ENCODE results near the gene ERO1A.
A peak's percentile ranks its signal among the peaks of the same experiment; 100 is the strongest.

ERO1A gene

DNA sequence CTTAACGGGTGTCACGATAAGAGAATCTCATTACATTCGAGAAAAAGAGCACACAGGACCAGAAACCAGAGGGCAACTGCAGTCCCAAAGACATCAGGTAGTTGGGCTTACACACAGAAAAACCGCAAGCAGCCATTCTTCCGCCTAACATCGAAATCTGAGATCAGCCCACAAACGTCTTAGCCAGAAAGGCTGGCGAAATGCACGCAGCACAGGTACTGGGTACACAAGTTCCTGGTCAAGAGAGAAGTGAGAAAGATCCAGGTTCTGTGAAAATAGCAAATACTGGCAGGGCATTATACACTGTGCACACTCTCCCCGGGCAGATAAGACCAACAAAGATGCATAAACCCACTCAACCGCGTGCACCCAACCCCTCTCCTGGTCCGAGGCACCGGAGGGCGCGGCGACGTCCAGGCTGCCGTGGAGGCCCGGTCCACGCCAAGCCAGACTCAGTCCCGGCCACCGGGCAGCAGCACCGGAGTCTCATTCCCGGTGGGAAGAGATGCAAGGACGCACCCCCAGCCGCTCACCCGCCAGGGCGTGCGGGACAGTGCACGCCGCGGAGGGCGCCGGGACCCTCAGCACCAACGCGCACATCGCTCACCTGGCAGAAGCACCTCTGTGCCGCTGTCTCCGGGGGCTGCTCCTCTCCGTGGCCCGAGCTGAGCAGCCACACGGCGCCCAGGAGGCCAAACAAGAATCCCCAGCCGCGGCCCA, 437 bp downstream of the ERO1A start:
- DNase-seq = peak; percentile 64 to 76

DNA sequence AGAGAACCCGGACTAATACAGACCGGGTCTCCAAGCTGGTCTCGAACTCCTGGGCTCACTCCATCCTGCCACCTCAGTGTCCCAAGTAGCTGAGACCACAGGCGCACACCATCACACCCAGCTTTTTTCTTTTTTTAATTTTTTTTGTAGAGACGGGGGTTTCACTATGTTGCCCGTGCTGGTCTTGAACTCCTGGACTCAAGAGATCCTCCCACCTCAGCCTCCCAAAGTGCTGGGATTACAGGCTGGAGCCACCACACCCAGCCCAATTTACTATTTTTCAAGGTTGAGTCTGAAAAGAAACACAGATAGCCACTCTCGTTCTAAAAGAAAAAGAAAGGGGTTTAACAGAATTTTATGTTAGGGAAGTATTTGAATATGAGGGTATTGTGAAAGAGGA, 1.8 kb downstream of the ERO1A start:
- no peak for DNase-seq

DNA sequence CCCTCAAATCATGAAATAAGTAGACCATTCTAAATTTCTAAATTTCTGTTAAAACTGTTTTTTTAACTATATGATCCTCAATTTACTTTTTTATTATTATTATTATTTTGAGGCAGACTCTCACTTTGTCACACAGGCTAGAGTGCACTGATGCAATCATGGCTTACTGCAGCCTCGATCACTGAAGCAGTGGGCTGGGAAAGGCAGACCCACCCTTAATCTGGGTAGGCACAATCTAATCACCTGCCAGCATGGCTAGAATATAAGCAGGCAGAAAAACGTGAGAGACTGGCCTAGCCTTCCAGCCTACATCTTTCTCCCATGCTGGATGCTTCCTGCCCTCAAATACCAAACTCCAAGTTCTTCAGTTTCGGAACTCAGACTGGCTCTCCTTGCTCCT, 2.3 kb downstream of the ERO1A start:
- no peak for DNase-seq

DNA sequence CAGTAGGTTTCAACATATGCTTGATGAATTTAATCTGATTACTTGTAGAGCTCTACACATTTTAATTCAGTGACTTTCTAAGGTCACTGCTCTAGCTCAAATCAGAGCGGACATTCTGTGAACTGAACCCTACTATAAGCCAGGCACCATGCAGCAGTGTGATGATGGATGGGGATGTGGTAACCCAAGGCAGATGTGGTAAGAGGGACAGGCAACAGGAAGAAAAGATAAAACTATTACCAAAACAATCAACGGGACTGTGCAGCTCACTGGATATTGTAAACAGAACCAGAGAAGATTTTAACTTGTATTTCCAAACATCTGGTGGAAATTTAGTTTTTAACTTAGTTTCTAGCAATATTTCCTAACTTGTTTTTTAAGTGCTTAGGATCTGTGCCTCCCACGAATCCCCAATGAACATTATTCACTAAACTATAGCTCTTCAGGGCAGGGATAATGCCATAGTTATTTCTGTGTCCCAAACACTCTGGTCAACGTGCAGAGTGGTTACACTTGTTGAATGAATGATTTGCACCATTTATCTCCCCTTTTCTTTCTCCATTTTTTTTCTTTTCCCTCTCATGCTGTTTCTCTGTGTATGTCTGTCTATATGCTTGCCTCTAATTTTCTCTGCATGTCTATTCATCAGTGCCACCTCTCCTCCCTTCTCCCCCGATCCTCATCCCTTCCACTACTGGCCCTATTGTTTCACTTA, 3.0 kb downstream of the ERO1A start:
- DNase-seq = peak in 1 of 2 donors; percentile 35

DNA sequence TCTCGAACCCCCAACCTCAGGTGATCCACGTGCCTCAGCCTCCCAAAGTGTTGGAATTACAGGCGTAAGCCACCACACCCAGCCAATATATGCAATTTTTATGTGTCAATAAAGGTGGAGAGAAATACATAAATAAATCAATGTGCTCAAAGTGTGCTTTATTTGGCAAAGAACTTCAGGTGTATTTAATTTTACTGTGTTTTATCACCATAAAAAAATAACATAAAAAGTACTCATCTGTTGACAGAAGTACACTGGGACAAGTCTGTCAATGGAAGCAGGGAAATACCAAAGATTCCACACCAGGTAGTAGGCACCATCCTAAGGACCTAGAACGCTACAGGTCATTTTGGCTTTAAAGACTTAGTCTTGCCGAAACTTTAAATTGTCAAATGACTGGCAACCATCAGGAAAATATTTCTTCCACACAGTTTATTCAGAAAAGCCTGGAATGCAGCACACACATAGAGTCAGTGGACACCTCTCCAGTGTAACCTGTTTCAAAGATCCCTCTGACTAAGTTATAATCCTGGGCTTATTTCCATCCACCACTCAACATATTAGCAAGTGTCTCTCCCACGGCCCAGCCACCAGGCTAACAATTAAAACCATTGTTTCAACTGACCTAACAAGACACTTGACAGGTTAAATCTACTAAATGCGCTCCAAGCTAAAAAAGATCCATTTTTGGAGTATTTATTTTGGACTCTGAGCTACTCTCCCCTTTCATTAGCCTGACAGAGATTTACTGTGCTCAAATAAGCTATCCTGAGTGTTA, 4.2 kb downstream of the ERO1A start:
- no peak for DNase-seq

DNA sequence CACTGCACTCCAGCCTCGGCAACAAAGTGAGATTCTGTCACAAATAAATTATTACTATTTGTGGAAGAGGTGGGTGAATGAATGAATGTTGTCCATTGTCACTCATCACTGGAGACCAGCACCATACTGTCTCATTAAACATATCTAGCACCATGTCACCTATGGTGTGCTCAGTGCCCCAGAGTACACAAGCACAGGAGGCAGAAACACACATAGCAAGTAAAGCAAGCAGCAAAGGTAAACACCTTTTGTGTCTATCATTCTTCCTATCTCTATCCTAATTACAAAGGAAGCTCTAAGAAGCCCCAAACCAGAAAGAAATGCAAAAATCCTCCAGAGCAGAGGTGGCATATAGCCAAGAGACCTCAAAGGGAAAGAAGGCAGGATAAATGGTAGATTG, 9.2 kb downstream of the ERO1A start:
- DNase-seq = no peak

DNA sequence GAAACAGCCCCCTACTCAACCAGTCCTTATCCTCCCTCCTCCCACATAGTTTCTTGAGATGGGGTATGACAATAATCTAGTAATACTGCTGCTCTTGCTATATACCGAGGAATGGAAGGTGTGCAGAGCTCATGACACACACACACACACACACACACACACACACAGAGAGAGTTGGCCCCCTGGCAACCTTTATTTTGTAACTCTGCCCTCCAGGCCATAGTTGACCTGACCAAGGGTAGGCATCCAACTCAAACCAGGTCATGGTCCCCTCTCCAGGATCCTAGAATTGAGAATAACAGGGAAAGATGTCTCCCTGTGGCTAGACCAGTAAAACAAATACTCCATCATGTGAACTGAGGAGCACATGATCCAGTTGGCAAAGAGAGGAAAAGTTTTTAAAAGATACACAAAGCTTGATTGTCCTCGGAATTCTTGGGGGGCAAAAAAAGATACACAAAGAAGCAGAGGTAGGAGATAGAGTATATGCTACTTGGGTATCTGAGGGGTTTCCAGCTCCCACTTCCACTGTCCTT, 11.3 kb downstream of the ERO1A start:
- DNase-seq = no peak

DNA sequence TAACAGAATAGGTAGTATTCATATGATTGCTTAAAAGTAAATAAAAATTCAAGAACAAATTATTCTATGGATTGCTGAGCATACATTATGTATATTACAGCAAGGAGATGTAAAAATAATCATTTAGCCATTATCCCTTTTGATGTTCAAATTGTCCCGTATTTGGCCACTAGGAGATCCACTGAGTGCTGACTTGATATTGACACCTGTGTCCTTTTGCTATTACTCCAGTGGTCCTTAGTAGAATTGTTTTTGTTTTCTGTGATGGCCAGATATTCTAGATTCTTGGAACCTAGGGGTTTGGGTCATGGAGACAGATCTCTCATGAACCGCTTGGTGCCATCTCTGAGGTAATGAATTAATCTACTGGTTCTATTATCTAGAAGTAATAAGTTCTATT, 16.8 kb downstream of the ERO1A start:
- peak in 1 of 2 donors; percentile 45 for DNase-seq

DNA sequence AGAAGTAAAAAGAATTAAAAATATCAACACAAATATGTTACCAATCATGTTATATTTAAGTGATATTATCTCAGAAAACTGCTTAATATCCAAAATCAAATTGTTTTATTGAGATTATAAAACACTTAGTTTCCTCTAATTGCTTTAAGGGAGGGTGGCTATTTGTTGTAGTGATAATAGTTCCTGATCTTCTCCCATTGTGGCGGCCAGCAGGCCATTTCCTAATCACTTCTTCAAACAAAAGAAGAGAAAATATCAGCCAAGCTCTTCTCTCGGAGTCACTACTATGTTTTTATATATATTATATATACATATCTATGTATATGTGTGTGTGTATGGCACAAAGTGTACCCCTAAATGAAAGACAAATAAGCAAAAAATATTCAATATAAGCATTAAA, 31.5 kb downstream of the ERO1A start:
- no peak for DNase-seq

DNA sequence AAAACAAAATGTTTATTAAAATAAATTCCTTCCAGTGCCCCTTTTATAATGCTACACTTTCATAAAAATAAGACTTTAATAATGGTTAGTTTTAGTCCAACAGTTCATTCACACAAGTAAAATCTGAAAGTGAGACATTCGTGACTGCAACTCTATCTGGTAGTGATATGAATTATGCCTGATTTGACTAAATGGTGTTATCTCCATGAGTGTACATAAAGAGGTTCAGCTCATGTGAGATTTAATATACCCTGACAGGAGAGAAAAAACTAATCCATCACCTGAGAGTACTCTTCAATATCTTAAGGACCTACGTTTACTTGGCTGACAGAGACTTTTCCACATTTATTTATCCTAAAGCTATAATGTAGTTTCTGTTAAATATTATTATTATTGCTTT, 34.0 kb downstream of the ERO1A start:
- no peak for DNase-seq

DNA sequence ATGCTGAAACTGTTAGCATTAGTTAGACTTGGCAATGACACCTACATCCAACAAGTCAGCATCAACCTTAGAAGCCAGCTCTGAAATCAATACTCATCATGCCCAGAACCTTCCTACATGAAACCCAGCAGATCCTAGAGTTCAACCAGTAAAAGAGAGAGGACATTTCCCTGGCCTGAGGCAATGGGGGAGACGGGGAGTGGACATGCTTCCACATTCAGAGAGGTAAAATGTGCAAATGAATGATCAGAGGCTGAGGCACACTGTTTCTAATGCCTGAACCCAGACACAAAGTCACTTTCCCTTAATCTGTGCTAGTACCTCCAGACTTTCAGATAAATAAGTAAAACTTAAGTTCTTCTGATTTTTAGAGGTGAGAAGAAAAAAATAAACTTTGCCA, 34.5 kb downstream of the ERO1A start:
- DNase-seq = no peak

DNA sequence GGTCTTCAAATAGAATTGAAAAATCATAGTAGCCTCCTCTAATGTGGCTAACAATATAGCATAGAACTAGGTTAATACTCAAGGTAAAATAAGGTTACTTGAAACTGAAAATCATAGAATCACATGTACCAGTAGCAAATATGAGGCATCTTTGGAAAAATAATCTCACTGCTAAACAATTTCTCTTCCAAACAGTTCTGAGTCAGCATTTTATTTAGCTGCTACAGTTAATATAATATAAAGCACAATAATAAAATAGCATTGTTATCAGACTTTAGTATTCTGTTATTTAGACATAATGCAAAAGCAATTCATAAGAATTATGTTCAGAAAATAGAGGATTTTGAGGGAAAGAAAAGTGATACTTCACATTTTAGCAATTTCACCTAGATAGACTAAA, 35.0 kb downstream of the ERO1A start:
- no peak for DNase-seq

DNA sequence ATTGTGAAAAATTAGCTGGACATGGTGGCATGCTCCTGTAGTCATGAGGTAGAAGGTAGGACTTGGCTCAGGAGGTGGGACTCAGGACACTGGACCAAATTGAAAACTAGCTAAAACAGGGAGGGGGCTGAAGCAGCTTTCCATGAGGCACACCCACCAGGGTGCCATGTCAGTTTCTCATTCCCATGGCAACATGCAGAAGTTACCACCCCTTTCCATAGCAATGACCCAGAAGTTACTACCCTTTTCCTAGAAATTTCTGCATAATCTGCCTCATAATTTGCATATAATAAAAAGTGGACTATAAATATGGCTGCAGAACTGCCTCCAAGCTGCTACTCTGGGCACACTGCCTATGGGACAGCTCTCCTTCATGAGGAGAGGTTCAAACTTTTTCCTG, 38.5 kb downstream of the ERO1A start:
- DNase-seq = no peak

DNA sequence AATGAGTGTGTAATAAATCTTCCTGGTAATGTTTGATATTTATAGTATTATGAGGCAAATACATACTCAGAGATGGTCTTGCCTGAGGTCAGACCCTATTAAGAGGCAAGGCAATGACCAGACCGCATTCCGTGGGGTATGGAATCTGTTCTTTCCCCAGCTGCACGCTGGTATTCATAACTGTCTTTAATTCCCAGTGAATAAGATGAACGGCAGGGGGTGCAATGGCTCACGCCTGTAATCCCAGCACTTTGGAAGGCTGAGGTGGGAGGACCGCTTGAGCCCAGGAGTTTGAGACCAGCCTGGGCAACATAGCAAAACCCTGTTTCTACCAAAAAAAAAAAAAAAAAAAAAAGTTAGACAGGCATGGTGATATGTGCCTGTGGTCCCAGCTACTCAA, 44.6 kb downstream of the ERO1A start:
- no peak for DNase-seq

DNA sequence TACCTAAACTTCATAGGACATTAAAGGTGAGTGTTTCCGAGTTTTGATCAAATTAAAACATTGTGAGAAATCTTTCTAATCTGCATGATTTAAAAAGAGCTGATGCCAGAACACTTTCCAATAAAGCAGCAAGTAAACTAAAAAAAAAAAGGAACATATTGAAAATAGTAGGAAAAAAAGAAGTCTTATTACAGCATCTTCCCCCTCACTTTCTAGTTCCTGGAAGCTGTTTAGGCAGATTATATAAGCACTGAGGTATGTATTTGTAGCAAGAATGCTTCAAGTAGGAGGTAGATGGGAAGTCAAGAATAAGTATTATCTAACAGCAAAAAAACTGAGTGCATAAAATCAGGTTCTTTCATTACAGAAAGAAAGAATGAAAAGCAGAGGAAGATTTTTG, 45.8 kb downstream of the ERO1A start:
- no peak for DNase-seq

DNA sequence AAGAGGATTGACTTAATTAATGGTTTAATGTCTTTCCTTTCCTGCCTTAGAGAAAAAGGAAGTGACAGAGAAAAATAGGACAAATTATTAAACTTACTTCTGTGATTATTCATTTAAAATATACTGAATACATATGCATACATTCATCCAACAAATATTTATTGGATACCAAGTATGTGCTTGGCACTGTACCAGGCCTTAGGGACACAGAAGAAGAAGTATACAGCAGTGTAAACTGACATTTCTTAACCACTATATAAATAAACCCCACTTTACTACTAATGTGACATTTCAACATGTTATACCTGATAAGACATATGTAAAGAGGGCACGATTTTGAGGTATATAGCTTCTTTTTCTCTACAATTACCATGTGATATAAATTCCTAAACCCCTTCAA, 53.6 kb downstream of the ERO1A start:
- no peak for DNase-seq

DNA sequence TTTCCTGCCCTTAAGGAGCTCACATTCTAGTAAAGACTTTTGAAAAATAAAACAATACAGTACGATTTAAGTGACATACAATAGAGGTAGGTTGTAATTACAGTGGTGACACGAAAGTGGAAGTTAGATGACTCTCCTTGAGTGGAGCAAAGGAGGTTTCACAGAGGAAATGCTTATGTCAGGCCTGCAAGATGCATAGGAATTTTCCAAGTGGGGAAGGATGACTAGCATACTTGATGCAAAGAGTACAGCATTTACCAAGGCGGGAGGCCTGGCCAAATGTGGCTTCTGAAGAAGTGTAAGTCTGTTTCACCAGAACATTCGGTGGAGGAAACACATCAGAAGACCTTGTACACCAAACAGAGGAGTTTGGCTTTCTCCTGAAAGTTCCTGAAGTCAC, 55.2 kb downstream of the ERO1A start:
- DNase-seq = no peak

DNA sequence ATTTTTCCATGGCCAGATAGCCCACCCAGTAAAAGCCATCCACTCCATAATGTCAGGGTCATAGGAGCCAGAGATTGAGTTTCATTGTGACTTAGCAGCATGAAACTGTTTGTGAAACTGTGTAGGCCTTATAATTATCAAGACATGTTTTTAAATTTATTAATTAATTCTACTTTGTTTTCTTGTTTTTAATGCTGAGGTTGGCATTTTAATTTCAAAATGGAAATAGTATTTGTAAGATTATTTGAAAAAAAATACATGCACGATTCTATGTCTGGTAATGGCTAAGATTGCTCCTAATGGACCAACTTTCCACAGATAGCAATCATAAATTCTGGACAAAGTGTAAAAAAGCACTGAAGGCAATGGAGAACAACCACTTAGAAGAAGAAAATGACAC, 75.7 kb downstream of the ERO1A start:
- DNase-seq = no peak

DNA sequence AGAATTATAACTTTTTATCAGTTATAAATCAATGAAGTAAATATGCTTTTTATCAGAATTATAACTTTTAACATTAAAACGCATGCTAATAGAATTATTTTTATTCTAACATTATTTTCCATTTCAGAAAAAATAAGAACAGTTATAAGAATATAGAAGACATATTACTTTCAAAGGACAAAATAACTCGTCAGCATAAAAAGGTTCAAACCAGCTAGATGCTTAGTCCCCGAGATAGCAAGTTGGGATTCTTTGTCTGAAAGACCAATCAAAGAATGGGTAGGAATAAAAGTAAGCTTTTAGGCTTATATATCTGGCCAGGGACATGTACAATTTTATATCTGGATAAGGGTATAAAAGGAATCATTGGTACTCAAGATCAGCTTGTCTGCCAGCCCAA, 76.8 kb downstream of the ERO1A start:
- no peak for DNase-seq

DNA sequence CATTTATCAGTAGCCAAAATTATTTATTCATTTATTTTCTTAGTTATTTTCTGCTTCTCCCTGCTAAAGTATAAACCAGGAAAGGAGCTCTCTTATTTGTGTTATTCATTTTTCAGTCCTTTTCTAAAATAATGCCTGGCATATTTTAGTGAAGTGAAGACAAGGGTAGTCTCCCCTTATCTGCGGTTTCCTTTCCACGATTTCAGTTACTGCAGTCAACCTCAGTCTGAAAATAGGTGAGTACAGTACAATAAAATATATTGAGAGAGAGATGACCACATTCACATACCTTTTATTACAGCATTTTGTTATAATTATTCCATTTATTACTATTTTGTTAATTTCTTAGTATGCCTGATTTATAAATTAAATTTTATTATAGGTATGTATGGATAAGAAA, 85.2 kb downstream of the ERO1A start:
- DNase-seq = no peak

DNA sequence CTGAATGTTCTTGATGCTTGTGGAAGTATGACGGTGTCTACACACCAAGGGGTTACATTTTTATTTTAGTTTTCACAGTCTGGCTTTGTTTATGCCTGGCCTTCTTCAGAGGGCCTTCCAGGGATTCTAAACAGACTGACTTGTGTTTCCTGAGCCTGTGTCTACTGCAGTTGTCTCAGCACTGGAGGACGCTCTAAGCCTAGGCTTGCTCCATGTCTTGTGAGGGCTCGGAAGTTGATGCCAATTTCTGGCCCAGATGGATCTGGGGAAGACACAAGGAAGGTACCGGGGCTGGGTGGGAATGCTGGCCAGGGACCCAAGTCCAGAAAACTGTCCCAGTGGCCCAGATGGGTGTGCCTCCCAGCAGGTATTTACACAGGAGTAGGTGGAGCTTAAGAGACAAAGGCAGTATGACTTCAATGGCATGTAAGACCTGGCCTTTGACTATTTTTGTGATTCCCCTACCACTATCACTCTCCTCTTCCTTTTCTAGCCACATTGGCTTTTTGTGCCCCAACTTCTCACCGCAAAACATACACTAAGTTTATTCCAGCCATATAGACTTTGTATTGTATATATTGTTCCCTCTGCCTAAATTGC, 85.8 kb downstream of the ERO1A start:
- DNase-seq = no peak

DNA sequence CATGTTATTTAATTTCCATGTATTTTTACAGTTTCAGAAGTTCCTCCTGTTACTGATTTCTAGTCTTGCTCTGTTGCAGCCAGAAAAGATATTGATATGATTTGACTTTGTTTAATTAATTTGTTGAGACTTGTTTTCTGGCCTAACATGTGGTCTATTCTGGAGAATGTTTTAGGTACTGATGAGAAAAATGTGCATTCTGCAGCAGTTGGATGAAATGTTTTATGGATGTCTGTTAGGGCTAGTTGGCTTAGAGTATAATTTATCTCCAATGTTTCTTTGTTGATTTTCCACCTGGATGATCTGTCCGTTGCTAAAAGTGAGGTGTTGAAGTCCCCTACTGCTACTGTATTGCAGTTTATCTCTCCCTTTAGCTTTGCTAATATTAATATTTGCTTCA, 88.3 kb downstream of the ERO1A start:
- no peak for DNase-seq

DNA sequence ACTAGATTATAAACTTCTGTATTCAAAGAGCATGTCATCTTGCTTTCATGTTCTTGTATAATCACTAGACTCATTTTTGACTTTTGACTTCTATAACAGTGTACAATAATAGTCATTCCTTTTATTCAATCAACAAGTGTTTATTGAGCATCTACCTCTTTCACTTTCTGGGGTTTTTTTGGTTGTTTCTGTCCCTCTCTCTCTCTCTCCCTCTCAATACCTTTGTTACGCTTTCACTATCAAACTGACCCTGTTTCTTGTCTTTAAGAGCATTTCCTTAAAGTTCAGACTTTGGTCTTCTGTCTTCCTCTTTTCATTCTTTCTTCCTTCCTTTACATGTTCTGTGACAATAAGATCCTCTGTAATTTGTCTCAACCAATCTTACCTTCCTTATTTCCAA, 93.2 kb downstream of the ERO1A start:
- no peak for DNase-seq
